ENCODE measurements around the gene TPRX1.
"Not testable (repeated sequence)": the region's sequence is repeated elsewhere in the genome, so short reads cannot be mapped to it uniquely, and the experiment has no call there.

Gene TPRX1

DNA sequence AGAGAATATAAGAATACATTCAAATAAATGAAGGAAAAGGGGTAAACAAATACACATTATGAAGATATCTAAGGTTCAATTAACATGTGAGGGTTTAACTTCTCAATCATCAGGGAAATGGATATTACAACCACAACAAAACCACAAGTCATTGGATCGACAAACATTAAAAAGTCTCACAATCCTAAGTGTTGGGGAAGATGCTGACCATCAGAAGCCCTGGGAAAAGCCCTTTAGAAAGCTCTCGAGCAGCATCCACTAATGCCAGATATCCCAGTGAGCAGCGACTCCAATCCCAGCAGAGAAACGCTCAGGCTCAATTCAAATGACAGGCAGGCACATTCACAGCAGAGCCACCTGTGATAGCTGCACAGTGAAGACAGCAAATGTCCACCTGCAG, 3.1 kb downstream of the TPRX1 start:
- DNase-seq: no peak

DNA sequence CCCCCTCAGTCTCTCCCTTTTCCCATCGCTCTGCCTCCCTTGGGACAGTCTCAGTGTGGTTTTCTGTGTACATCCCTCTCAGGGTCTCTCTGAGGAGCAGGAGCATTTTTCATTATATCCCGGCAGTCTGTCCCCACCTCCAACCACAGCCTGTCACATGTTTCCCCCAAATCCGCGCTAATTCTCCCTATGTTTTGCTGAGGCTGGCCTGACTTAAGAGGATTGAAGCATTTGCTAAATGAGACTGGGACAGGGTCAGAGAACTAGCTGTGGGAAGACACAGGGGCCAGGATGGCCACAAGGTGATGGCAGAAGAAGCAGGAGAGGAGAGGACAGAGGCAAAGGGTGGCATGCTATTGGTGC, 5.5 kb downstream of the TPRX1 start:
- no peak for DNase-seq

DNA sequence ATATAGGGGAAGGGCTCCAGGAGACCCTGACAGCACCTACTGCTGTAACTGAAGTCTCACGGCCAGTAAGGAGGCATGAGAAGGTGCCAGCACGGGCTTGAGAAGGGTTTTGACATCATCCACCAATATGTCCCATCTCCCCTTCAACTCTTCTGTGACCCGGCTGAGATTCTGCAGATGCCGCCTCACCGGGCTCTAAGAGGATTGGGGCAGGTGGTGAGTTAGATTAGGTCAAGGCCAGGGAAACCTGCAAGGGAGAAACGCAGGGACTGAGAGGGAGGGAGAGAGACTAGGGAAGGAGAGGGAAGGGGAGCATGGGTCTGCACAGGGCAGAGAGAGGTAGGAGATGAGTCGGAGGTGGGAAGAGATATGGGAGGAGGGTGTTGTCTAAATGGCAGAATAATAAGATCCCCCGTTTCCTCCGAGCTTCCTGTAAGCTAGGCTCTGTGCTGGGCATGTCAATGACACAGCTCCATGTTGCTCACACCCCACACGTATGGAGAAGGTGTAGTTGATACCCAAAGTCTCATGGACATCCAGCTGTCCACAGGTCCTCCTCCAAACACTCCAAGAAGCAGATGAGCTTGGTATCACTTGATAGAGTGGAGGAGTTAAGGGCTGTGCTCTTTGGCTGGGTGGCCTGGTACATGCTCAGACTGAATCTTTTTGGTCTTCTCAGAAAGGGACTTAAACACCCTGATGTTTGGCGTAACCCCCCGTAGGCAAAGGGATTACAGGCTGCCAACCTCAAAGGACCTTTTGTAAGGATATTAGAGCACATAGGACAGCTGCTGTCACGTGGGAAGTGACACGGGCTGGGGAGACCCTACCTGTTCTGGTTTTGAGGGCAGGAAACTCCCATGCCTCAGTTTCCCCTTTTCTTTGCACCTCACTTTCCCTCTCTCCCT, 6.1 kb downstream of the TPRX1 start:
- no peak for DNase-seq

DNA sequence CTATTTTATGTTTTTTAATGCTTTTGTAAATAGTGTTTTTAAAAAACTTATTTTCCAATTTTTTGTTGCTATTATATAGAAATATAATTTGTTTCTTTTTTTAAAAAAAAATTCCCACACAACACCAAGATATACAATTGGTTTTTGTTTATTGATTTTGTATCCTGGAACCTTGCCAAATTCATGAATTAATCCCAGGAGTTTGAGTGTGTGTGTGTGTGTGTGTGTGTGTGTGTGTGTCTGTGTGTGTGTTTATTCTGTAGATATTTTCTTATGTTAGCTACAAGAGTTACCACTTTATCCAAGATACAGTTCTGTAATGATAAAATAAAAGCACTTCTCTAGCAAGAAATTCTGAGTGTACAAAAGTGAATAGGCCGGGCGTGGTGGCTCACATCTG, 7.6 kb downstream of the TPRX1 start:
- DNase-seq: no peak

DNA sequence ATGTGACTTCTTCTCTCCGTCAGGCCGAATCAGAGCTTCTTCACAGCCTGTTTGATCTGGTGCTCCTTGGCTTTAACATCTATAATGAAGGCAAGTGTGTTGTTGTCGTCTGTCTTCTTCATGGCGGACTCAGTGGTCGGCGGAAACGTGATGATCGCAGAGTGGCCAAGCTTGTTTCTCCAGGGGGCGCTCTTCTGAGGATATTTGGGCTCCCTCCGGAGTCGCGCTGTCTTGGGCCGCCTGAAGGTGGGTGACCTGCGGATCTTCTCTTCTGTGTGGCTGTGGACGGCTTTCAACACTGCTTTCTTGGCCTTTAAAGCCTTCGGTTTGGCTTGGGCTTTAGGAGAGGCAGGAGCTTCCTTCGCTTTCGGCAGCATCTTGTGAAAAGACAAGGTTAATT, 9.8 kb downstream of the TPRX1 start:
- DNase-seq: no peak

DNA sequence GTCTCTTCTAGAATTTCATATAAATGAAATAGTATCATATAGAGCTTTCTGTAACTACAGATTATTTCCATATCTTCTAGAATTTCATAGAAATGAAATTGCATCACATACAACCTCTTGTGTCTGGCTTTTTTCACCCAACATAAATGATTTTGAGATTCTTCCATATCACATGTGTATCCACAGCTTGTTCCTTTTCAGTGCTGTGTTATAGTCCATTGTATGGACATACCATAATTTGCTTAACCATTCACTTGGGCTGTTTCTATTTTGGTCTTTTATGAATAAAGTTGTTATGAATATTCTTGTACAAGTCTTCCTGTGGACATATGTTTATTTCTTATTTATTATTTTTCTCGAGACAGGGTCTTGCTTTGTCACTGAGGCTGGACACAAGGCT, 11.7 kb downstream of the TPRX1 start:
- no peak for DNase-seq

DNA sequence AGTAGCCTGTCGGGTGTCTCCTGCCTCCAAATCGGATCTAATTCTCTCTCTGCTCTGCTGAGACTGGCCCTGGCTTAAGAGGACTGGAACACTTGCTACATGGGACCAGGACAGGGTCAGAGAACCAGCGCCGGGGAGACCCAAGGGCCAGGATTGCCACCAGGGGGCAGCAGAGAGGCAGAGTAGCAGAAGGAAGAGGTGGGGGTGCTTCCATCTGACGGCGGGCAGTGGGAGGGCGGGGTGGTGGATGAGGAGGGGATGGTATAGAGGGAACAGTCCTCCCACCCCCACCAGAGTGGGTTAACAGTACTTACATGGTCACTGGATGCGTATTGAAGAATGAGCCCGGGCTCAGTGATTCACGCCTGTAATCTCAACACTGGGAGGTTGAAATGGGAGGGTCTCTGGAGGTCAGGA, 13.9 kb downstream of the TPRX1 start:
- DNase-seq: no peak

DNA sequence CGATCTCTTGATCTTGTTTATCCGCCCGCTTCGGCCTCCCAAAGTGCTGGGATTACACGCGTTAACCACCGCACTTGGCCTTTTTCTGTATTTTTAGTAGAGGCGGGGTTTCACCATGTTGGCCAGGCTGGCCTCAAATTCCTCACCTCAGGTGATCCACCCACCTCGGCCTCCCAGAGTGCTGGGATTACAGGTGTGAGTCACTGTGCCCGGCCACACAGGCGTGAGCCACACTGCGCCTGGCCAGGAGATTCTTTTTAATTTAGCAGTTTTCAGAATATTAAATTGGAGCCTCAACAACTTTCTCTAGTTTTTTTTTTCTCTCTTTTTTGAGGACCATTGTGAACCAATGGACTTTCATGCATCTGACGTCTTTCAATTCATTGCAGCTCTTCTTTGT, 14.5 kb downstream of the TPRX1 start:
- DNase-seq: not testable (repeated sequence)

DNA sequence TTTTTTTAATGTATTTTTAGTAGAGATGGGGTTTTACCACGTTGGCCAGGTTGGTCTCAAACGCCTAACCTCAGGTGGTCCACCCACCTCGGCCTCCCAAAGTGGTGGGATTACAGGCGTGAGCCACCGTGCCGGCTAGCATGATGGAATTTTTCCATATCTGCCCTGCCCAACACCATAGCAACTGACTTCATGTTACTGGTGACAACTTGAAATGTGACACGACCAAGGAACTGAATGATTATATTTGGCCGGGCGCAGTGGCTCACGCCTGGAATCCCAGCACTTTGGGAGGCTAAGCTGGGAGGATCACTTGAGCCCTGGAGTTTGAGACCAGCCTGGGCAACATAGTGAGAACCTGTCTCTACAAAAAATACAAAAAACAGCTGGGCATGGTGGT, 17.0 kb downstream of the TPRX1 start:
- not testable (repeated sequence) for DNase-seq

DNA sequence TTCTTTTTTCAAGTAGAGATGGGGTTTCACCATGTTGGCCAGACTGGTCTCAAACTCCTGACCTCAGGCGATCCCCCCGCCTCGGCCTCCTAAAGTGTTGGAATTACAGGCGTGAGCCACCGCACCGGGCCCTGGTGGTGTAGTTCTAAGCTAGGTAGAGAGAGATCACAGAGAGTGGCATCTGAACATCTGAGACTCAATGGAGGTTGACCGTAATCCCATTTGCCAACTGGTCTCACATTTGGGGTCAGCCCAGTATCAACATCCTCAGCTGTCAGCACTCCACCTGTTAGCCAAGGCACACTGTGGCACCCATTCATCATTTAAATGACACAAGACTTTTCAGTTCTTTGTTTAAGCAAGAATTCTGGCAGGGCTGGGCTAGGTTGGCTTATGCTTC, 17.8 kb downstream of the TPRX1 start:
- no peak for DNase-seq

DNA sequence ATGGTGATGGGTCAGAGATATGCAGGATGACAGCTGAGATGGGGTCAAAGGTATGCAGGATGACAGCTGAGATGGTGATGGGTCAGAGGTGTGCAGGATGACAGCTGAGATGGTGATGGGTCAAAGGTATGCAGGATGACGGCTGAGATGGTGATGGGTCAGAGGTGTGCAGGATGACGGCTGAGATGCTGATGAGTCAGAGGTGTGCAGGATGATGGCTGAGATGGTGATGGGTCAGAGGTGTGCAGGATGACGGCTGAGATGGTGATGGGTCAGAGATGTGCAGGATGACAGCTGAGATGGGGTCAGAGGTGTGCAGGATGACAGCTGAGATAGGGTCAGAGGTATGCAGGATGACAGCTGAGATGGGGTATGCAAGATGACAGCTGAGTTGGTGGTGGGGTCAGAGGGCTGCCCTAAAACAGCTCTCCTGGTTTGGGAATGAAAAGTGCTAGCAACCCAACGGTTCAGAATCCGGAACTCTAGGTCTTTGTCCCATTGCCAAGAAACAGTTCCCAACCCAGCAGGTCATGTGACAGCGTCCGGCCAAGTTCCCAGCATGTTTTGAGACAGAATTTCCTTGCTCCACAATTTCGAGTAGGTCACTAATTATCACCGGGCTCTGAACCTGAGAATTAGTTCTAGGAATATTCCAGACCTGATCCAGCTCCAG, 22.6 kb downstream of the TPRX1 start:
- no peak for DNase-seq

DNA sequence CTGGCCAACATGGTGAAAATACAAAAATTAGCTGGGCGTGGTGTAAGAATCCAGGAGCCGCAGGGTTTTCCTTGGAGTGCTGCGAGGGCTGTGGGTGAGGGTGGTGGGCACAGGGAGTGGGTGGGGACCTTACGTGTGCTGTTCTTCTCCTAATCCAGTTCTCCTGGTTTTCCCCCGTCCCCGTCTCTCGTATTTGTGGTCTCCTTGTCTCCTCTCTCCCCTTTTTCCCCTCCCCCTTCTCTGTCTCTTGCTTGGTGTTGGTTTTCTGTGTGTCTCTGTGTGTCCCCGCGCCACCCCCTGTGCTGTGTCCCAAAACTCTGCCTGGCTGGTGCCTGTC, 24.2 kb downstream of the TPRX1 start:
- no peak for DNase-seq

DNA sequence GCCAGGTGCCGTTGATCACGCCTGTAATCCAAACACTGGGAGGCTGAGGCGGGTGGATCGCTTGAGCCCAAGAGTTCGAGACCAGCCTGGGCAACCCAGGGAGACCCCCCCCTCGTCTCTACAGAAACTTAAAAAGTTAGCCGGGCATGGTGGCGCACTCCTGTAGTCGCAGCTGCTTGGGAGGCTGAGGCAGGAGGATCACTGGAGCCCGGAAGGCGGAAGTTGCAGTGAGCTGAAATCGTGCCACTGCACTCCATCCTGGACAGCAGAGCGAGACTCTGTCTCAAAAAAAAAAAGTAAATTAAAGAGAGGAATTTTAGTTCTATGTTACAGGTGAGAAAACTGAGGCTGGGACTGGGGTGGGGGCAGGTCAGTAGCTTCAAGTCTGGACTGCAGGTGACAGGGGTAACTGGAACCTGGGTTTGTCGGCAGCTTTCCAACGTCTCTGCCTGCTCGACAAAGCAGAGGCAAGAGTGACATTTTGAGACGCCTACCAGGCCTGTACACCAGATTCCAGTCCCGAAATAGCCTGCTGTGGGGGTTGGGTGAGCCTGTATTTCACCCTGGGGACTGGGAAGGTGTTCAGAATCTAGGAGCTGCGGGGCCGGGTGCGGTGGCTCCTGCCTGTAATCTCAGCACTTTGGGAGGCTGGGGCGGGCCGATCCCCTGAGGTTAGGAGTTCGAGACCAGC, 24.7 kb downstream of the TPRX1 start:
- no peak for DNase-seq

DNA sequence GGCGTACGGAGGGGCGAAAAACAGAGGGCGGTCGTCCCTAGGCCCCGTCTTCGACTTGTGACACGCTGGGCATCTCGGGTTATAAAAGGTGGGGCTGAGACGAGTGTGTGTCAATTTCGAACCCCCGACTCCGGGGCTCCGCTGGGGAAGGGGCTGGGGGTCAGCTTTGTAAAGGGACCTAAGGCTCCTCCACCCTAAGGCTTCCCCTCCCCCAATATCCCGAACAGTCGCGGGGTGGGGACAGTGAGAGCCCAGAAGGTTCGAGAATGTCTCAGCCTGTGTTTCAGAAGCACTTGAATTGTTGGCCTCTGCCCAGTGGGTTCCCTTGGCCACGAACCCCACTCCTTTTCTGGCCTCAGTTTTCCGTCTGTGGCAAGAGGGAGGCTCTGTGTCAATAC, 25.4 kb downstream of the TPRX1 start:
- no peak for DNase-seq

DNA sequence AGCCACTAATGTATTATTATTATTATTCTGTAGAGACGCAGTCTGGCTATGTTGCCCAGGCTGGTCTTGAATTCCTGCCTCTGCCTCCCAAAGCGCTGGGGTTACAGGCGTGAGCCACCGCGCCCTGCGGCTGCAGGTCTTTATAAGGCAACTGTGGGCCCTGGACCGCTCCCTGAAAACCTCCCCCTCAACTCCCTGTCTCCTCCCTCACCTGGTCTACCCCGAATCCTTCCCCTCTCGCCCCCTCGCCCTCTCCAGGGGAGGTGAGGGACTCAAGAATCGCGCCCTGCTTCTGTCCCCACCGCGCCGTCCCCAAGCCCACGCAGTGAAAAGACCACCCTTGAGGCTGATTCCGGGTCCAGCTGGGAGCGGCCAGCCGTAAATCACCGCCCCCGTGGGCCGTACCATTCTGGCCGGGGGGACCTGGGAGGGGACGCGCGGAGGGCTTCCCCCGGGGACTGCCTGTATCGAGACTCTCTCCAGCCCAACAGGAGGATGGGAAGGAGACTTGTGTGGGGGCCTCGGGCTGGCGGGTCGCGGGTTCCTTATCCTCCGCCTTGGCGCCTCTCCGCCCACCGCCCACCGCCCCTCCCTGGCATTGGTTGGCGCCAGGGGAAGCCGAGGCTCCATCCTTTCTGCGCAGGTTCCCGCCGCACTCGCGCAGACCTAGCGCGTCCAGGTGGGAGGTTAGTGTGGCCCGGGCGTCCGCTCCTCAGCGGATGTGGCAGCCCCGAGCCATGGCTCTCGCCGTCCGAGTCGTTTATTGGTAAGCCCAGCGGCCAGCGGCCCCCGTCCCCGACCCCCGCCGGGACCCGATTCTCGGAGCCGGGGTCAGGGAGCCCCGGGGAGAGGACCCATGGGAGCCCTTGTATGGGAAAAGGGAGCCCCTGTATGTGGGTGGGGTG, 26.1 kb downstream of the TPRX1 start, which contains the start of gene SELENOW:
Gene SELENOW, plus strand, starts transcription at position 655 of the 905 bp plus-strand sequence. Its CDS starts 83 bp downstream, at position 738.
- DNase-seq: no peak

DNA sequence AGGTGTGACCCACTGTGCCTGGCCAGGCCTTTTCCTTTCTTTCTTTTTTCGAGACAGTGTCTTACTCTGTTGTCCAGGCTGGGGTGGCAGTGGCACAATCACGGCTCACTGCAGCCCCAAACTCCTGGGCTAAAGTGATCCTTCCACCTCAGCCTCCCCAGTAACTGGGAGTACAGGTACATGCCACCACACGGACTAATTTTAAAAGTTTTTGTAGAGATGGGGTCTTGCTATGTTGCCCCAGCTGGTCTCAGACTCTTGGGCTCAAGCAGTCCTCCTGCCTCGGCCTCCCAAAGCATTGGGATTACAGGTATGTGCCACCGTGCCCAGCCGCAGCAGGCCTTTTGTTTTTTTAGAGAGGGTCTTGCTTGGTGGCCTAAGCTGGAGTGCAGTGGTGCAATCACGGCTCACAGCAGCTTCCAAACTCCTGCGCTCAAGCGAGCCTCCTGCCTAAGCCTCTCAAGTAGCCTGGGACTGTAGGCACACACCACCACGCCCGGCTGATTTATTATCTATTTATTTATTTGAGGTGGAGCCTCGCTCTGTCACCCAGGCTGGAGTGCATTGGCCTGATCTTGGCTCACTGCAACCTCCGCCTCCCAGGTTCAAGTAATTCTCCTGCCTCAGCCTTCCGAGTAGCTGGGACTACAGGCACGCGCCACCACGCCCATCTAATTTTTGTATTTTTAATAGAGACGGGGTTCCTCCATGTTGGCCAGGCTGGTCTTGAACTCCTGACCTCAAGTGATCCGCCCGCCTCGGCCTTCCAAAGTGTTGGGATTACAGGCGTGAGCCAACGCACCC, 26.9 kb downstream of the TPRX1 start:
- DNase-seq: not testable (repeated sequence)

DNA sequence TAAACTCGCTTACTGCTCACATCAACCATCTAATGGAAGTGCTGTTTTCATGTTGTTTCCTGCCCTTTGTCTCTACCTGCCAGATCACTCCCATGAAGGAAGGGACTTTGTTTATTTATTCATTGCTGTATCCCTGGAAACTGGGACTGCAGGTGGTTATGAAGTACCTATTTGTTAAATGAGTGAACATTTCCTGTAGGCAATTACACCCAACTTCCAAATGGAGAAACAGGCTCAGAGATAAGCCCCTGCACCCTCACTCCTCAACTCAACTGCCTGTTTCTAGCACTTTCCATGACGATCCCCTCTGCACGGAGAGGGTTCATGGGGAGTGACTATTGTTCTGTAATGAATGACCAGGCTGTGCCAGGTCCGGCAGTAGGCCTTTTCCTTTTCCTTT, 27.8 kb downstream of the TPRX1 start:
- no peak for DNase-seq

DNA sequence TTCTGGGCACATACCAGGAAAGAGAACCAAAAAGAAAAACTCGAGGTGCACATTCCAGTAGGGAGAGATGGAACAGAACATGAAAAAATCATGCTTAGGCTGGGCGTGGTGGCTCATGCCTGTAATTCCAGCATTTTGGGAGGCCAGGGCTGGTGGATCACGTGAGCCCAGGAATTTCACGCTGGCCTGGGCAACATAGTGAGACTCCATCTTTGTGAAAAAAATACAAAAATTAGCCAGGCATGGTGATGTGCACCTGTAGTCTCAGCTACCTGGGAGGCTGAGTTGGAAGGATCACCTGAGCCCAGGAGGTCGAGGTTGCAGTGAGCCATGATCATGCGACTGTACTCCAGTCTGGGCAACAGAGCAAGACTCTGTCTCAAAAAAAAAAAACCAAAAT, 33.1 kb downstream of the TPRX1 start:
- DNase-seq: not testable (repeated sequence)

DNA sequence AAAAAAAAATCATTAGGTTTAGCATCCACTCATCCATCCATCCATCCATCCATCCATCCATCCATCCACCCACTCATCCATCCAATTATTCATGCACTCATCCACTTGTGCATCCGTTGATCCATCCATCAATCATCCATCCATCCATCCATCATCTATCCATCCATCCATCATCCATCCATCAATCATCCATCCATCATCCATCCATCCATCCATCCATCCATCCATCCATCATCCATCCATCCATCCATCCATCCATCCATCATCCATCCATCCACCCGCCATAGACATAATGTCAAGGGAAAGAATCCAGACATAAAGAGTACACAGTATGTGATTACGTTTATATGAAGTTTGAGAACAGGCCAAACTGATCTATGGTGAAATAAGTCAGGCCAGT, 34.8 kb downstream of the TPRX1 start:
- DNase-seq: no peak

DNA sequence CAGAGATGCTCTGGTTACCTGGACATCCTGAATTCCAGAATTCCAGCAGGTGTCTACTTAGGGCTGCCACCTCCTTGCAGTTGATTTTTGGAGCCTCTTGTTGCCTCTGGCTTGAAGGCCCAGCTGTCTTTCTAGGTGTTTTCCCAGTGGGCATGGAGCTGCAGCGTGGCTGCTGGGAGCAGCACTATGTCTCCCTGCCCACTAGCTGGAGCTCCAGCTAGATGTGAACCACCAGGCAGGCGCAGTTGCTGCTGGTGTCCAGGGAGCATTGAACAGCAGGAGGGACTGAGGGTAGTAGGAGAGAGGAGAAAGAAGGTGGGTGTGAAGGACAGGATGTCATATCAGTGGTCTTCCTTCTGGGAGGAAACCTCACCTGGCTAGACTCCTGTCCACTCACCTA, 35.7 kb downstream of the TPRX1 start:
- DNase-seq: no peak

DNA sequence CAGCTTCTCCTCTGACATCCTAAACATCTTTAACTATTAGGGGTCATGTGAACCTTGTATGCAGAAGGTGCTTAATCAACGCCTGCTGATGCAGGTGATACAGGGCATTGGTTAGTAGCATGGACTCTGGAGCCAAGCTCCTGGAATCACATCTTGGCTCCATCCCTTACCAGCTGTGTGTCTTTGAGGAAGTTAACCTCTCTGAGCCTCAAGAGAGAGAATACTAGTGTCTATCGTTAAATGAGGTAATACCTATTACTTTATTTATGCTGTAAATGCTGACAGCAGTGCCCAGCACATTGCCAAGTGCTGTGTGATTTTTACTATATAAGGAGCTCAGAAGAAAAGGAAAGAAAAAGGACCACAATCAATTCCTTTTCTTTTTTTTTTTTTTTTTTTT, 37.0 kb downstream of the TPRX1 start:
- no peak for DNase-seq

DNA sequence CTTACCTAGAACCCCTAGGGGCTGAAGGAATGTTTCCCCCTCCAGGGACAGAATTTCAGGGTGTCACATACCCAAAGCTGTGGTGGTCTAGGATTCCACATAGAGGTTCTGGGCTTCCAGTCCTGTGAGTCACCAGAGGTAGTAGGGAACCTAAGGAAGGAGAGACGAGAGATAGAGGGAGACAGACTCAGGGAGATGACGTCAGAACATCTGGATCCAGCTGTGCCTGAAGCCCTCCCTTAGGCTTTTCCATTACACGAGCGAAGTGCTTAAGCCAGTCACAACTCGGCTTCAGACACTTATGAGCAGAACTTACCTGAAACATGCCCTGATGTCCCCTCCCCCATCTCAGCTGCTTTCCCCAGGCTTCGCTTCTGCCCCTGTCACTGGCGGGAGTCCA, 37.7 kb downstream of the TPRX1 start:
- no peak for DNase-seq

Data from NCI-H524 treated with DMSO at 0.1 percent for 48 hours (cell line).